GM12874 (cell line): ENCODE measurements around the gene C16orf46.

Source experiments
- TF ChIP-seq, protein P1 (sequence below): IDR thresholded peaks from 2 replicates; pipeline ENCODE4 v1.5.1; 2011; ENCODE audit warnings: low read depth, mild to moderate bottlenecking, control low read depth, low read length, moderate library complexity; ENCODE audit not compliant: insufficient read depth

The C16orf46 gene

DNA sequence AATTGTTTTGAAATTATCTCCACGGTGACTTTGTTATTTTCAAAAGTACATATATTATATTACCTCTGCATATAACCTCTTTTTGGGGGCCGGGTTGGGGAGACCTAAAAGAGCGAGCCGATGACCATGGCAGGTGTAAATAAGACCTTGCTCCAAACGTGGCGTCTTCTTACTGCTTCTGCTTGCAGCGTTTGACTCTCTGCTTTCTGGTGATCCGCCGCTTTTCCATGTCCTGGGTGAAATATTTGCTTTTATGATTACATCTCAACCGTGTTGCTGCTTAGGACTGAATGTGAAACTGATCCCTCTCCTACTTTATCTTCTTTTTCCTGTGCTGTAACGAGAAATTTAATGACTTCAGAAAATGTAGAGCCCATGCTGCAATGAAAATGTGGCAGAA lies 23.3 kb downstream of the C16orf46 start:
- TF ChIP-seq, protein P1, sequence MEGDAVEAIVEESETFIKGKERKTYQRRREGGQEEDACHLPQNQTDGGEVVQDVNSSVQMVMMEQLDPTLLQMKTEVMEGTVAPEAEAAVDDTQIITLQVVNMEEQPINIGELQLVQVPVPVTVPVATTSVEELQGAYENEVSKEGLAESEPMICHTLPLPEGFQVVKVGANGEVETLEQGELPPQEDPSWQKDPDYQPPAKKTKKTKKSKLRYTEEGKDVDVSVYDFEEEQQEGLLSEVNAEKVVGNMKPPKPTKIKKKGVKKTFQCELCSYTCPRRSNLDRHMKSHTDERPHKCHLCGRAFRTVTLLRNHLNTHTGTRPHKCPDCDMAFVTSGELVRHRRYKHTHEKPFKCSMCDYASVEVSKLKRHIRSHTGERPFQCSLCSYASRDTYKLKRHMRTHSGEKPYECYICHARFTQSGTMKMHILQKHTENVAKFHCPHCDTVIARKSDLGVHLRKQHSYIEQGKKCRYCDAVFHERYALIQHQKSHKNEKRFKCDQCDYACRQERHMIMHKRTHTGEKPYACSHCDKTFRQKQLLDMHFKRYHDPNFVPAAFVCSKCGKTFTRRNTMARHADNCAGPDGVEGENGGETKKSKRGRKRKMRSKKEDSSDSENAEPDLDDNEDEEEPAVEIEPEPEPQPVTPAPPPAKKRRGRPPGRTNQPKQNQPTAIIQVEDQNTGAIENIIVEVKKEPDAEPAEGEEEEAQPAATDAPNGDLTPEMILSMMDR: no peak

DNA sequence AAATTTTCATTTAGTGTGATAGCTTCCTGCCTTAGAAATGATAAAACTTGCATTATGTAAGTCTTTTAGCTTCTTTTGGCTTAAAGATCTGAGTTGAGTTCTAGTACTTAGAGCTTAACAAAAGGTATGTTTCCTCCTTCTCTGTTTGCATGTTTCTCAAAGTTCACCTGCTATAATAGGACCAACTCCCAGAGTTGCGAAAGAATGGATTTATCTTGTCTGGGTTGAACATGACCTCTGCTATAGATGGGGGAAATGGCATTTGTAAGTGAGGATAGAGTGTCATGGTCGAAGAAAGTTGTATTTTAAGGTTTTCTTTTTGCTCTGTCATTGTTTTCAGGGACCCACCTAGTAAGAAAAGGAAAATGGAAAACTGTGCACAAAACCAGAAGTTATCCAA lies 34.2 kb downstream of the C16orf46 start:
- TF ChIP-seq, protein P1: no peak

DNA sequence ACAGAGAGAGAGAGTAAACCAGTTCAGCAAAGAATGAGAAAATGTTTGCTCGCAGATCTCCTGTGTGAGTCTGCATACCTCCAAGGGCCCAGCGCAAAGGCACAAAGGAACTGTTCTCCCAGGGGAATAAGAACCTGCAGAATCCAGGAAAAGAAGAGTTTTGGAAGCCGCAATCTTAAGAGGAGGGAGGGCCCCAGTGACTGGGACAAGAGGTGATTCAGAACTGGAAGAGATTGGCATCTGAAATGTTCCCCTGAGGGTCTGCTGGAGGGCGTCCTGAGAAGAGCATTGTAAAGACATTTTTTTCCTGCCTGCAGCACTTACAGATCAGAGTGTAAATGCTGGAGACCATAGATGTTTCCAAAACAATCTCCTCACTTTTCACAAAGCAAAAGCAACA lies 35.3 kb downstream of the C16orf46 start:
- TF ChIP-seq, protein P1: no peak

DNA sequence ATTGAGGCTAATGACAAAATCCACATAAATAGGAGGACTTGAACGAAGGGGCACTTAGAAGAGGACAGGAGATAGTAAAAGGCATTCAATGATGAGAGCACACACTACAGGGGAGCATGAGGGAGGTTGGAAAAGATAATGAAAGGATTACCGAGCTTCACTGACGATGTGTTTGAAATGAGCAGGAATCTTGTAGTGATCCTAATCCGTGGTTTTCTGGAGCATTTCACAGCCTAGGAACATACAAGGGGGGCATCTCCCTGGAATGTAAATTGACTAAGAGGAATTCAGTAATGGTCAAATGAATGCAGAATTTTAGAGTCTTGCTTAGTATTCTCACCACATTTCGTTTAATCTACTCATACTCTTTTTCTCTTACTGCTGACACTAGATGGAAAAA lies 36.2 kb downstream of the C16orf46 start:
- TF ChIP-seq, protein P1: no peak

DNA sequence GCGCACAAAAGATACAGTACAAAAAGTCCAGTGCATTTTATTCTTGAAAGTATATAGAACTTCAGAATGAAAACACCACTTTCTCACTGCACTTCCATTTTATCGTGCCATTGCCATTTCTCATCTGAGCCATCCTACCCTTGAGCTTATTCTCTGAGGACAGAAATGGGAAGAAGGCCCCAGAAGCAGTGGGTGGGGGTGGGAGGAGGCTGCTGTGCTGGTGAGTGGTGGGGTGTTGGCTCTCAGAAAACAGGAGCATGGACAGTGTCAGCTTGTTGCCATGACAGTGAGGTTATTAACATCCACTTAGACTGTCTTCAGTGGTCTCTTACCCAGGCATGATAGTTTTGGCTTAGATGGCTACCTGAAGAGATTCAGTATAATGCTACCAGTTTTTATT lies 36.9 kb downstream of the C16orf46 start:
- TF ChIP-seq, protein P1: no peak

DNA sequence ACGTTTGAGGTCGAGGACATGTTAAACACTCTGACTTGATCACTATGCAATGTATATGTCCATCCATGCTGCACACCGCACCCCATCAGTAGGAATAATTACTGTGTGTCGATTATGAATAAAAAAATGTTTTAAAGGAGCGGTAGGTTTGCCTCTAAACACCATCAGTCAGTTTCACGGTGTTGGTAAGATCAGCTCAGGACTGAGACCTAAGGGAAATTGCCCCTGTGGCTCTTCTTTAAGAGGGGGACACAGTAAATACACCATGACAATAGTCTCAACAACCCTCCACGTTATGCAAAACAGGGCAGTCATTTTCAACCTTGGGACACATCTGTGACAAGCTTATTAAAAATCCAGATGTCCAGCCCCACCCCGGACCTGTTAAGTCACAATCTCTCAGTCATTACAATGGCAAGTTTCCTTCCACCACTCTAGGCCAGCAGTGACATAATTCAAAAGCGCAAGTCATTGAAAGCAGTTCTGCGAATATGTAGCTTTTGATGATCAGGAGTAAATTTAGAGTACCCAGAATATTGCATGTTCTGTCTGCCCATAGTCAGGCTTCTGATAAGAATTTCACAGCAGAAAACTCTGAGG lies 40.2 kb downstream of the C16orf46 start:
- TF ChIP-seq, protein P1: no peak

DNA sequence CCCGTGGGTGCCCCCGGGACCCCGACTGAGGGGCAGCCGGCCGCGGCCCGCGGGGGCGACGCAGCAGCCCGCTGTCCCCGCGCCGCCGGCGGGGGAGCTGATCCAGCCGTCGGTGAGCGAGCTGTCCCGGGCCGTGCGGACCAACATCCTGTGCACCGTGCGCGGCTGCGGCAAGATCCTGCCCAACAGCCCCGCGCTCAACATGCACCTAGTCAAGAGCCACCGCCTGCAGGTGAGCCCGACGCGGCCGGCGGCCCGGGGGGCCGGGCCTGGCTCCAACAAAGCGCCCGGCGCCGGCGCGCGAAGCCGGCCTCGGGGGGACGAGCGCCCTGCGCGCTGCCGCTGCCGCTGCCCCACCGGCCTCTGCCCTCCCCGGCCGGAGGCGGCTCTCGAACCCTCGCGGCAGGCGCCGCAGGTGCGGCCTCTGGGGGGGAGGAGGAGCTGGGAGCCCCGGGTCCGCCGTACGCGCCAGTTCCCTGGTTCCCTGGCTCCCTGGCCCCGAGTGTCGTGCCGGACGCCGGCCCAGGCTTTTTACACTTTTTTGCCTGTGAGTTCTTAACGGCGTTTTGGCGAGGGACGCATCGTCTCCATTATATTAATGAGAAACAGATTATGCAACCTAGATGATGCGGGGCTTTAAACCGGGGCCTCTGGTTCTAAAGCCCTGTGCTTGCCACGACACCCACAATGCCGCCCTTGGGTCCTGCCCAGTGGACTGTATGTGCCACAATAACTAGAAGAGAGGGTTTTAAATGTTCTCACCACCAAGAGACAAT lies 40.9 kb downstream of the C16orf46 start:
- TF ChIP-seq, protein P1: no peak
